H1 (cell line): Measurements from ENCODE around the gene PPM1F. TPM values are rescaled to one million over a fixed set of nuclear protein-coding genes. Genes with fewer than 3 reads are reported as not detected.

Experiments used
- CTCF ChIA-PET: fragments of 300-600 bp; sonication (Branson Sonifier 250); formaldehyde crosslinking; loops from one replicate; lab custom pipeline; 2021; ENCODE audit not compliant: partially characterized antibody; lab: Charles Lee
- POLR2A ChIA-PET: fragments of 300-600 bp; sonication (Branson Sonifier 250); formaldehyde crosslinking; loops from one replicate; lab custom pipeline; 2021; ENCODE audit warnings: inconsistent platforms; ENCODE audit not compliant: partially characterized antibody; lab: Charles Lee
- DNase-seq, 2 experiments: peaks; one replicate each; pipeline versions ENCODE4 v3.0.0 to v3.0.0-alpha.2; 2010 to 2022; ENCODE audit warnings: low spot score in 2 of 2, low read depth in 1 of 2, mixed read lengths in 1 of 2
- FAIRE-seq: peaks from 2 replicates; lab custom pipeline; 2011; peaks lifted over from hg19 to GRCh38; lab: Jason Lieb, UNC
- H2AFZ ChIP-seq: 2 replicates; pipeline ENCODE4 v1.8.1; 2012; ENCODE audit warnings: low read length, inconsistent platforms
- H2AK5ac ChIP-seq: 2 replicates; pipeline ENCODE4 v1.6.1; 2013; ENCODE audit warnings: low read depth, low read length
- H2BK120ac ChIP-seq: replicated peaks from 2 replicates; pipeline ENCODE3; 2013; ENCODE audit warnings: low read depth, low read length, inconsistent platforms
- H2BK12ac ChIP-seq: 2 replicates; pipeline ENCODE4 v1.6.1; 2013; ENCODE audit warnings: low read depth, low read length
- H2BK15ac ChIP-seq: 2 replicates; pipeline ENCODE4 v1.6.1; 2013; ENCODE audit warnings: low read length
- H2BK20ac ChIP-seq: 2 replicates; pipeline ENCODE4 v1.6.1; 2013; ENCODE audit warnings: low read length
- H2BK5ac ChIP-seq: 2 replicates; pipeline ENCODE4 v1.6.1; 2013; ENCODE audit warnings: low read depth, low read length
- H3K14ac ChIP-seq: 2 replicates; pipeline ENCODE4 v1.6.1; 2013; ENCODE audit warnings: inconsistent platforms; ENCODE audit not compliant: insufficient read length
- H3K18ac ChIP-seq: 2 replicates; pipeline ENCODE4 v1.6.1; 2013; ENCODE audit warnings: low read length; ENCODE audit errors: extremely low read depth
- H3K23ac ChIP-seq: 2 replicates; pipeline ENCODE4 v1.6.1; 2013; ENCODE audit warnings: inconsistent platforms; ENCODE audit not compliant: insufficient read length
- H3K23me2 ChIP-seq: 2 replicates; pipeline ENCODE4 v1.6.1; 2013; ENCODE audit warnings: low read depth, low read length
- H3K27ac ChIP-seq: 2 replicates; pipeline ENCODE4 v1.6.1; 2011; ENCODE audit warnings: low read depth, low read length, inconsistent platforms
- H3K27me3 ChIP-seq, 4 experiments: replicated peaks in 1 of 4; 1 replicate in 1 of 4; 2 replicates in 3 of 4; pipeline versions ENCODE4 v1.6.1 to v1.8.1; 2011 to 2013; ENCODE audit warnings: low read length in 3 of 4, mild to moderate bottlenecking in 3 of 4, inconsistent platforms in 2 of 4, mixed read lengths in 2 of 4, moderate library complexity in 1 of 4; ENCODE audit not compliant: control insufficient read depth in 3 of 4, insufficient read depth in 3 of 4; ENCODE audit errors: extremely low read depth in 1 of 4
- H3K36me3 ChIP-seq, 4 experiments: 2 replicates each; pipeline versions ENCODE4 v1.6.1 to v1.8.1; 2011 to 2013; ENCODE audit warnings: mild to moderate bottlenecking in 4 of 4, low read length in 3 of 4, moderate library complexity in 2 of 4, control low read depth in 1 of 4, inconsistent platforms in 1 of 4; ENCODE audit not compliant: insufficient read depth in 4 of 4, control insufficient read depth in 2 of 4
- H3K4ac ChIP-seq: replicated peaks from 2 replicates; pipeline ENCODE3; 2013; ENCODE audit warnings: low read length, low read depth, mixed read lengths, inconsistent platforms; ENCODE audit not compliant: insufficient read length
- H3K4me1 ChIP-seq, 4 experiments: replicated peaks in 1 of 4; 1 replicate in 1 of 4; 2 replicates in 3 of 4; pipeline versions ENCODE4 v1.6.1 to v1.8.1; 2011 to 2013; ENCODE audit warnings: low read length in 3 of 4, inconsistent platforms in 2 of 4, mixed read lengths in 1 of 4; ENCODE audit not compliant: insufficient read depth in 4 of 4, control insufficient read depth in 3 of 4
- H3K4me2 ChIP-seq, 2 experiments: 2 replicates each; pipeline versions ENCODE4 v1.6.1 to v1.8.1; 2011 to 2013; ENCODE audit warnings: low read depth in 2 of 2, low read length in 2 of 2, control low read depth in 1 of 2, inconsistent platforms in 1 of 2, mild to moderate bottlenecking in 1 of 2; ENCODE audit not compliant: insufficient read depth in 1 of 2
- H3K4me3 ChIP-seq, 4 experiments: fragments of 200-600, 300-600 bp in 1 of 4; sonication (generic), shearing (Covaris generic), sonication (Bioruptor Twin) in 1 of 4; 2 replicates each; pipeline versions ENCODE4 v1.5.1 to v1.8.1; 2011 to 2016; ENCODE audit warnings: low read length in 4 of 4, low read depth in 3 of 4, control low read depth in 2 of 4, inconsistent platforms in 2 of 4, mild to moderate bottlenecking in 2 of 4, mixed read lengths in 1 of 4, moderate library complexity in 1 of 4; ENCODE audit not compliant: insufficient read depth in 2 of 4; ENCODE audit errors: extremely low read depth in 1 of 4
- H3K56ac ChIP-seq: replicated peaks from 2 replicates; pipeline ENCODE3; 2013; ENCODE audit warnings: low read depth, mild to moderate bottlenecking, mixed read lengths, low read length, inconsistent platforms; ENCODE audit not compliant: insufficient read length
- H3K79me1 ChIP-seq: 2 replicates; pipeline ENCODE4 v1.6.1; 2013; ENCODE audit warnings: low read depth, low read length, control low read depth
- H3K79me2 ChIP-seq, 2 experiments: 2 replicates each; pipeline versions ENCODE4 v1.6.1 to v1.8.1; 2012 to 2013; ENCODE audit warnings: low read length in 2 of 2, mild to moderate bottlenecking in 2 of 2, inconsistent platforms in 1 of 2; ENCODE audit not compliant: insufficient read depth in 2 of 2, control insufficient read depth in 1 of 2
- H3K9ac ChIP-seq, 4 experiments: replicated peaks in 1 of 4; 1 replicate in 1 of 4; 2 replicates in 3 of 4; pipeline versions ENCODE4 v1.6.1 to v1.8.1; 2011 to 2013; ENCODE audit warnings: low read depth in 3 of 4, low read length in 3 of 4, control low read depth in 2 of 4, mild to moderate bottlenecking in 2 of 4, moderate library complexity in 2 of 4, inconsistent platforms in 1 of 4; ENCODE audit errors: extremely low read depth in 1 of 4
- H3K9me3 ChIP-seq, 2 experiments: 2 replicates each; pipeline versions ENCODE4 v1.6.1 to v1.8.1; 2012 to 2013; ENCODE audit warnings: mild to moderate bottlenecking in 2 of 2, moderate library complexity in 2 of 2, control low read depth in 1 of 2, inconsistent platforms in 1 of 2, low read depth in 1 of 2, low read length in 1 of 2, mixed read lengths in 1 of 2; ENCODE audit not compliant: insufficient read depth in 2 of 2
- H4K20me1 ChIP-seq, 2 experiments: replicated peaks in 1 of 2; 2 replicates each; pipeline versions ENCODE3 to v1.8.1; 2011 to 2013; ENCODE audit warnings: inconsistent platforms in 2 of 2, low read length in 2 of 2, mild to moderate bottlenecking in 1 of 2; ENCODE audit not compliant: insufficient read depth in 2 of 2, control insufficient read depth in 1 of 2
- H4K5ac ChIP-seq: 2 replicates; pipeline ENCODE4 v1.6.1; 2013; ENCODE audit warnings: low read length, low read depth, mixed read lengths, inconsistent platforms; ENCODE audit not compliant: insufficient read length
- H4K8ac ChIP-seq: 2 replicates; pipeline ENCODE4 v1.8.0; 2013; ENCODE audit warnings: mild to moderate bottlenecking, moderate library complexity, low read length, inconsistent platforms; ENCODE audit not compliant: insufficient read depth; ENCODE audit errors: extremely low read depth
- H4K91ac ChIP-seq: replicated peaks from 2 replicates; pipeline ENCODE3; 2013; ENCODE audit warnings: low read length, mixed read lengths, inconsistent platforms; ENCODE audit not compliant: insufficient read length
- CTCF ChIP-seq, 3 experiments: IDR thresholded peaks; 1 replicate in 2 of 3; 2 replicates in 1 of 3; pipeline versions ENCODE4 v1.5.1 to v1.6.1; 2011; ENCODE audit warnings: low read length in 3 of 3, mild to moderate bottlenecking in 3 of 3, inconsistent platforms in 2 of 3, low read depth in 1 of 3, moderate library complexity in 1 of 3; ENCODE audit not compliant: insufficient read depth in 1 of 3; ENCODE audit errors: control extremely low read depth in 1 of 3
- SIRT6 ChIP-seq: IDR thresholded peaks from one replicate; pipeline ENCODE4 v1.7.1; 2012; ENCODE audit warnings: low read length, inconsistent platforms
- WGBS, 2 experiments: shearing (Covaris generic) in 1 of 2; methylation state at CpG; one replicate each; pipeline versions ENCODE4 v1.1.6 to v1.1.7; 2013 to 2015; ENCODE audit warnings: low lambda C conversion rate in 2 of 2, mixed read lengths in 2 of 2, inconsistent platforms in 1 of 2, low coverage in 1 of 2, missing lambda C conversion rate in 1 of 2; ENCODE audit not compliant: insufficient replicate concordance in 2 of 2, insufficient coverage in 1 of 2, insufficient read length in 1 of 2; ENCODE audit errors: extremely low coverage in 1 of 2, missing lambda C conversion rate in 1 of 2; 5-methylcytosine and 5-hydroxymethylcytosine counted together
- polyA plus RNA-seq, 7 experiments: library from polyadenylated mRNA; depleted of rRNA in 3 of 7; stranded (reverse) in 5 of 7; unstranded in 2 of 7; fragments of >200 nt in 5 of 7; fragments of 200-250 nt in 2 of 7; gene quantifications; 1 replicate in 5 of 7; 2 replicates in 1 of 7; 4 replicates in 1 of 7; pipeline versions ENCODE4 v1.2.1 to v1.2.3, GENCODE V29; 2011 to 2013; ENCODE audit warnings: missing spikeins in 2 of 7, mixed read lengths in 2 of 7
- total RNA-seq: library from RNA; stranded (reverse); fragmentation: NEBNext Ultra II Directional; extraction: Animal tissue kit (Norgen Biotek cat#: 25700); gene quantifications from 2 replicates; pipeline ENCODE4 v1.2.1, GENCODE V29; 2021
- TF ChIP-seq, protein P1 (sequence below): IDR thresholded peaks from 2 replicates; pipeline ENCODE4 v1.6.1; 2011; ENCODE audit warnings: low read depth, mild to moderate bottlenecking, low read length; ENCODE audit not compliant: insufficient read depth

The PPM1F gene
- total and polyA plus RNA-seq, 2 of the 8 experiments (the other 6 are each of a cell fraction or from before 2014, with no cell fraction given): 12.4 to 22.8 TPM

DNA sequence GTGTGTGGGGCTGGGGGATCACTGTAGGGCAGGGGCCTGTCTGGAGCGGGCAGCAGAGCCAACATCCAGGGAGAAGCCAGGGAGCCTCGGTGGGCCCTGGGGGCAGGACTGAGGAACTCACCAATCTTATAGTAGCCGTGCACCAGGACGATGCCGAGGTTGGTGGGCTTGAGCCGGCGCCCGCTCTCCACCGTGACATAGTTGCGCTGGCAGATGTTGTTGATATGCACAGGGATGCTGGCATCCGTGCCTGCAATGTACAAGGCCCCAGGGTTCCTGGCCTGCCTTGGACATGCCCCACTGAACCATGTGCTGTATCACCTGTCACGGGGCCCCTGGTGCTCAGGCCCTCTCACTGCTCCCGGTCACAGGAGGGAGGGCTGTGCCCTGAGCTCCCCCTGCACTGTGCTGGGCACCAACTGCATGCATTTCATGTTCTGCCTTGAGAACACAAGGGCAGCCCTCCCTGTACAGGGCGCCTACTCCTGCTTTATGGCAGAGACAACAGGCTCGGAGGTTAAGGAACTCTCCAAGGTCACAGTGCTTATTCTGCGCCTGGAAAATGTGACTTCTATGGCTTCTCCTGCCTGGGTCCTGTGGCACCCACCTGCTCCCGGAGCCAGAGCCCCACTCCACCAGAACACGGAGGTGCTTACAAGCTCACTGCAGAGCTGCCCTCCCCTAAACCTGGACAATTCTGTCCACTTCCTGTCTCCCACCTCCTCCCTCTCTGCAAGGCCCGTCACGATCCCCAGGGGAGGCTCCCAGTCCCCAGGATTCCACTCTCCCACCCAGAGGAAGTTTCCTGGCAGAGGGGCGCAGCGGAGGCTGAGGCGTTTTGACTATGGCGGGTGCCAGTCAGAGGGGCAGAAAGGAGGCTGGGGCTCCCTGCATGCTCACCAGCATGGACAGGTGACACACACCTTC, 7.8 kb upstream of the PPM1F start:
- Histone ChIP-seq H2AFZ (no peak overlapping the region), H4K8ac (no peak overlapping the region; the same call in 1 of the 2 replicates), H3K9ac (no peak overlapping the region), H3K4me2 (no peak overlapping the region), H3K79me2 (no peaks in the 10 kb centered on the region), H3K23me2 (no peaks in the 10 kb centered on the region), H4K5ac (no peak overlapping the region), H2BK5ac (no peak overlapping the region), H2BK15ac (no peak overlapping the region), H2BK20ac (no peak overlapping the region), H2AK5ac (no peak overlapping the region), H3K9me3 (peaks cover 0 to 8% of the 10 kb centered on the region in 2 experiments; a peak in 1 of 4 replicates), H4K91ac (no peak overlapping the region), H3K23ac (no peak overlapping the region), H3K18ac (no peak overlapping the region), H3K4ac (no peak overlapping the region), H3K56ac (no peak overlapping the region), H2BK12ac (no peak overlapping the region), H2BK120ac (no peak overlapping the region), H3K27ac (no peak overlapping the region), H3K36me3 (peaks cover 20 to 54% (median 42%) of the 10 kb centered on the region in 4 experiments; a peak in 7 of 8 replicates), H3K4me3 (no peak overlapping the region), H3K14ac (no peak overlapping the region), H3K4me1 (no peaks in the 10 kb centered on the region), H3K79me1 (no peaks in the 10 kb centered on the region), H3K27me3 (no peaks in the 10 kb centered on the region; a peak in 1 of 7 replicates), H4K20me1 (peaks cover 4 to 19% of the 10 kb centered on the region in 2 experiments)
- FAIRE-seq: no peak
- ChIA-PET POLR2A (interaction anchor here (0.6 to 5.4 kb wide), 6 partner anchors 11 to 269 kb away, joined by 3 to 37 read pairs (median 4); partner anchors contain the start of gene TOP3B), CTCF (interaction anchor here (1.0 to 4.6 kb wide), 2 partner anchors 11 to 337 kb away, joined by 3 to 26 read pairs; no protein-coding TSS in a partner anchor)
- 89% methylated on average over 24 of the region's 24 CpGs; no CpG with 5 or more reads in 1 of the 2 experiments for WGBS, 2 experiments
- no peak for DNase-seq
- TF ChIP-seq CTCF (IDR thresholded peaks at IDR 0.05; ENCODE audit: control extremely low read depth in 1 of 3, insufficient read depth in 1 of 3, low read depth in 1 of 3, low read length in 3 of 3) (no peak), SIRT6 (no peak)
- TF ChIP-seq, protein P1, sequence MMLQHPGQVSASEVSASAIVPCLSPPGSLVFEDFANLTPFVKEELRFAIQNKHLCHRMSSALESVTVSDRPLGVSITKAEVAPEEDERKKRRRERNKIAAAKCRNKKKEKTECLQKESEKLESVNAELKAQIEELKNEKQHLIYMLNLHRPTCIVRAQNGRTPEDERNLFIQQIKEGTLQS: no peak
